Vagina (tissue), 2 donors: ENCODE measurements around the gene PPP3CB. TPM values are rescaled to one million over a fixed set of nuclear protein-coding genes. Genes with fewer than 3 reads are reported as not detected.

ENCODE experiments used
- DNase-seq, 2 donors: peaks; one replicate each; pipeline ENCODE4 v3.0.0-alpha.2; 2017; ENCODE audit errors: extremely low spot score in 2 of 2
- H3K27ac ChIP-seq: fragments of 200-600 bp; sonication (generic); one replicate; pipeline ENCODE4 v1.5.1; 2019
- H3K27me3 ChIP-seq: fragments of 200-600 bp; sonication (generic); one replicate; pipeline ENCODE4 v1.5.1; 2019
- H3K36me3 ChIP-seq, 2 donors: fragments of 200-600 bp; sonication (generic); one replicate each; pipeline ENCODE4 v1.5.1; 2017 to 2019
- H3K4me1 ChIP-seq: fragments of 200-600 bp; sonication (generic); one replicate; pipeline ENCODE4 v1.5.1; 2019
- H3K4me3 ChIP-seq, 2 donors: fragments of 200-600 bp; sonication (generic); 1 replicate in 1 of 2; 2 replicates in 1 of 2; pipeline ENCODE4 v1.5.1; 2016 to 2019
- H3K9me3 ChIP-seq: fragments of 200-600 bp; sonication (generic); one replicate; pipeline ENCODE4 v1.5.1; 2019
- POLR2A ChIP-seq, 2 donors: fragments of 450-650 bp; IDR thresholded peaks; one replicate each; pipeline ENCODE4 v1.6.1; 2017; ENCODE audit warnings: antibody characterized with exemption in 2 of 2, mild to moderate bottlenecking in 2 of 2, moderate library complexity in 2 of 2
- POLR2AphosphoS5 ChIP-seq, 2 donors: sonication (generic); formaldehyde crosslinking; IDR thresholded peaks; one replicate each; pipeline ENCODE4 v1.9.0; 2017; ENCODE audit warnings: antibody characterized with exemption in 2 of 2, mild to moderate bottlenecking in 2 of 2, low read depth in 1 of 2; ENCODE audit not compliant: insufficient read depth in 1 of 2
- intact Hi-C: fragments of 100-400 bp; cut with DNase I; formaldehyde crosslinking; loops from one replicate; pipeline ENCODE4 v1.15.1; 2023
- total RNA-seq: library from RNA; depleted of rRNA; stranded (reverse); fragments of >200 nt; gene quantifications from one replicate; pipeline ENCODE4 v1.2.3, GENCODE V29; 2016
- TF ChIP-seq, protein P1 (sequence below), 3 experiments: fragments of 450-650 bp in 2 of 3; fragments of 200-600 bp in 1 of 3; sonication (generic) in 1 of 3; IDR thresholded peaks; one replicate each; pipeline ENCODE4 v1.5.1; 2017 to 2019; ENCODE audit warnings: antibody characterized with exemption in 3 of 3, mild to moderate bottlenecking in 2 of 3, moderate library complexity in 2 of 3

The PPP3CB gene
- total RNA-seq, 1 donor from 2014 or later, result 46.2 TPM

- no peak overlapping the region for H3K4me3 ChIP-seq
Observed at GRCh38 chr10:73407495-73407894, 88.3 kb downstream of the PPP3CB start.

DNA sequence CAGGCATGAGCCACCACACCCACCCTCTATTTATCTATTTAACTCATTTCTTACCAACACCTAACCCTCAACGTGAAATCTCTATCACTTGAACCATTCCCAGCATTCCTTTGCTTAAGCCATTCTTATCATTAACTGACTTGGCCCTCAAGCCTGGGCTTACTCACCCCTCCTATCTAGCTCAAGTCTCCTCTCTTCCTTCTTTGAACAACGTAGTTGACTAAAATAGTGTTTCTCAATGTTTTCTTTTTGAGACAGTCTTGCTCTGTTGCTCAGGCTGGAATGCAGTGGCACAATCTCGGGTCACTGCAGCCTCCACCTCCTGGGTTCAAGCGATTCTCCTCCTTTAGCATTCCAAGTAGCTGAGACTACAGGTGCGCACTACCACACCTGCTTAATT lies 89.0 kb downstream of the PPP3CB start:
- peaks cover 47% of the 10 kb centered on the region for H3K4me1 ChIP-seq
- H3K36me3 ChIP-seq, result no peaks in the 10 kb centered on the region
- DNase-seq, result no peak
- no peaks in the 10 kb centered on the region for H3K27me3 ChIP-seq
- H3K27ac ChIP-seq, result no peak overlapping the region
- no peak for TF ChIP-seq POLR2AphosphoS5 (IDR thresholded peaks at IDR 0.05; ENCODE audit: insufficient read depth in 1 of 2, low read depth in 1 of 2)
- TF ChIP-seq, protein P1, sequence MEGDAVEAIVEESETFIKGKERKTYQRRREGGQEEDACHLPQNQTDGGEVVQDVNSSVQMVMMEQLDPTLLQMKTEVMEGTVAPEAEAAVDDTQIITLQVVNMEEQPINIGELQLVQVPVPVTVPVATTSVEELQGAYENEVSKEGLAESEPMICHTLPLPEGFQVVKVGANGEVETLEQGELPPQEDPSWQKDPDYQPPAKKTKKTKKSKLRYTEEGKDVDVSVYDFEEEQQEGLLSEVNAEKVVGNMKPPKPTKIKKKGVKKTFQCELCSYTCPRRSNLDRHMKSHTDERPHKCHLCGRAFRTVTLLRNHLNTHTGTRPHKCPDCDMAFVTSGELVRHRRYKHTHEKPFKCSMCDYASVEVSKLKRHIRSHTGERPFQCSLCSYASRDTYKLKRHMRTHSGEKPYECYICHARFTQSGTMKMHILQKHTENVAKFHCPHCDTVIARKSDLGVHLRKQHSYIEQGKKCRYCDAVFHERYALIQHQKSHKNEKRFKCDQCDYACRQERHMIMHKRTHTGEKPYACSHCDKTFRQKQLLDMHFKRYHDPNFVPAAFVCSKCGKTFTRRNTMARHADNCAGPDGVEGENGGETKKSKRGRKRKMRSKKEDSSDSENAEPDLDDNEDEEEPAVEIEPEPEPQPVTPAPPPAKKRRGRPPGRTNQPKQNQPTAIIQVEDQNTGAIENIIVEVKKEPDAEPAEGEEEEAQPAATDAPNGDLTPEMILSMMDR (IDR thresholded peaks at IDR 0.05), result no peak
- TF ChIP-seq POLR2A (IDR thresholded peaks at IDR 0.05), result no peak
- no peak overlapping the region for H3K4me3 ChIP-seq
- no peaks in the 10 kb centered on the region for H3K9me3 ChIP-seq
- intact Hi-C loops, result no loop called here

More at GRCh38 chr10:73407495-73407894, 88.3 kb downstream of the PPP3CB start:
- Histone ChIP-seq H3K27ac (no peak overlapping the region), H3K4me1 (peaks cover 53% of the 10 kb centered on the region), H3K36me3 (no peaks in the 10 kb centered on the region), H3K27me3 (no peaks in the 10 kb centered on the region), H3K9me3 (no peaks in the 10 kb centered on the region)
- TF ChIP-seq POLR2AphosphoS5 (IDR thresholded peaks at IDR 0.05; ENCODE audit: insufficient read depth in 1 of 2, low read depth in 1 of 2) (no peak), POLR2A (IDR thresholded peaks at IDR 0.05) (no peak)
- TF ChIP-seq, protein P1 (IDR thresholded peaks at IDR 0.05), result no peak
- no peak for DNase-seq
- intact Hi-C loops, result no loop called here

DNA sequence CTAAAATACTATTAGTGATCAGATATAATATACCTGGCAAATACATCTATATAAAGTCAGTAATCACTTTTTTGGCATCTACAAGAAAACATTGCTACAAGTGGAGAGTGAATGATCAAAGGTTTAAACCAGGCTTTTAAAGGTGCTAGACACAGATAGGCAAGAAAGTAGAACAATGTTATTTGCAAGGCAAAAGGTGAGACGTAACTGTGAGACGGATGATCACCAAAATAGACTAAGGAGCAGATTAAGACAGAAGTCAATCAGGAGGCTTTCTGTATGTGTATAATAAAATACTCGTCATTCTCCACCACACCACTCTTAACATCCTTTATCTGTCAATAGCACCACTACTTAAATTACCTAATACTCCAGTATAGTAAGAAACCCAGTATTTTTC lies 90.3 kb downstream of the PPP3CB start:
- TF ChIP-seq POLR2AphosphoS5 (IDR thresholded peaks at IDR 0.05; ENCODE audit: insufficient read depth in 1 of 2, low read depth in 1 of 2) (no peak), POLR2A (IDR thresholded peaks at IDR 0.05) (no peak)
- TF ChIP-seq, protein P1 (IDR thresholded peaks at IDR 0.05), result no peak
- Histone ChIP-seq H3K4me1 (peaks cover 38% of the 10 kb centered on the region), H3K27ac (no peak overlapping the region), H3K36me3 (no peaks in the 10 kb centered on the region), H3K4me3 (no peak overlapping the region), H3K9me3 (no peaks in the 10 kb centered on the region), H3K27me3 (no peaks in the 10 kb centered on the region)
- no peak for DNase-seq
- intact Hi-C loops, result no loop called here

GRCh38 chr10:73404690-73405089 lies 91.1 kb downstream of the PPP3CB start:
- intact Hi-C loops, result no loop called here
- Histone ChIP-seq H3K4me3 (no peak overlapping the region), H3K27ac (no peak overlapping the region), H3K4me1 (peaks cover 39% of the 10 kb centered on the region), H3K9me3 (no peaks in the 10 kb centered on the region), H3K36me3 (peaks cover 0 to 2% of the 10 kb centered on the region in 2 donors), H3K27me3 (no peaks in the 10 kb centered on the region)
- TF ChIP-seq, protein P1 (IDR thresholded peaks at IDR 0.05), result no peak
- TF ChIP-seq POLR2A (IDR thresholded peaks at IDR 0.05) (no peak), POLR2AphosphoS5 (IDR thresholded peaks at IDR 0.05; ENCODE audit: insufficient read depth in 1 of 2, low read depth in 1 of 2) (no peak)
- DNase-seq, result no peak

GRCh38 chr10:73401636-73402035 lies 94.2 kb downstream of the PPP3CB start:
- peaks cover 0 to 27% of the 10 kb centered on the region in 2 donors for H3K36me3 ChIP-seq
- H3K4me1 ChIP-seq, result peaks cover 22% of the 10 kb centered on the region
- no peak overlapping the region for H3K27ac ChIP-seq
- H3K27me3 ChIP-seq, result no peaks in the 10 kb centered on the region
- intact Hi-C loops, result no loop called here
- no peak overlapping the region for H3K4me3 ChIP-seq
- DNase-seq, result no peak
- TF ChIP-seq POLR2A (IDR thresholded peaks at IDR 0.05) (no peak), POLR2AphosphoS5 (IDR thresholded peaks at IDR 0.05; ENCODE audit: insufficient read depth in 1 of 2, low read depth in 1 of 2) (no peak)
- TF ChIP-seq, protein P1 (IDR thresholded peaks at IDR 0.05), result no peak
- no peaks in the 10 kb centered on the region for H3K9me3 ChIP-seq
